SKM-1 treated with dmso at 0.1 percent for 144 hours (cell line): ENCODE measurements around the gene HEPHL1.

ENCODE experiments used
- DNase-seq: peaks from one replicate; lab custom pipeline; 2025; ENCODE audit not compliant: unreplicated experiment; lab: John Stamatoyannopoulos, UW

HEPHL1 gene

DNA sequence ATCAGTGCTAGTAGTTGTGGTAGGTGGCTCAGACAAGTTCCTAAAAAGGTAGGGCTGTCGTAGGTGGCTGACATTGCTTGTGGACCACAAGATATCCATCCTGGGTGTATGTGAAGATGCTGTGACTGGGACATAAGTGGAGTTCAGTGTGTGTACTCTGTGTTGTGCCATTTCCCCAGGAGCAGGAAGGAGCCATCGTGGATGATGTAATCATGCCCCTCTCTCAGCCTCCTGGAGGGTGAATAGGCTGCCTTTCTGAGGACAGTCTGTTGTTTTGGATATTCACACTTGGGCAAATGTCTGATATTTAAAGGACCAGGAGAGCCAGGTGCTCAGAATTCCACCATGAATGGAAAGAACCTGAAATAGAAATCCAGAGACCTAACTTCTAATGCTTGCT, 2.7 kb downstream of the HEPHL1 start:
- DNase-seq: no peak

GRCh38 chr11:94024547-94024946, 3.4 kb downstream of the HEPHL1 start:
- DNase-seq: no peak

GRCh38 chr11:94025690-94026394, 4.7 kb downstream of the HEPHL1 start:
- DNase-seq: no peak

DNA sequence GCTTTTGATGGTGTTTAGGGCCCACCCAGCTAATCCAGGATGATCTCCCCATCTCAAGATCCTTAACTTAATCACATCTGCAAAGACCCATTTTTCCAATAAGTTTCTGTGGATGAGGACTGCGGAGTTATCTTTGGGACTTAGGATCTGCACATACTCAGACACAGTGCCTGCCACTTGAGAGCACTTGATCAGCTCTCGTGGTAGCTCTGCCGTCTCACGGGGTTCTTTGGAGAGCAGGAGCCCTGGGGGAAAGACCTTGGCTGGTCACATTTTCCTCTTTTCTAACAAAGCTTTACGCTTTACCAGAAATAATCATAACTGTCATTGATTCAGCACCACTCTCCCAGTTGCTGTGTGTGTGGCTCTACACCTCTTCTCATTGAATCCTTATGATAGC, 6.1 kb downstream of the HEPHL1 start:
- DNase-seq: no peak

DNA sequence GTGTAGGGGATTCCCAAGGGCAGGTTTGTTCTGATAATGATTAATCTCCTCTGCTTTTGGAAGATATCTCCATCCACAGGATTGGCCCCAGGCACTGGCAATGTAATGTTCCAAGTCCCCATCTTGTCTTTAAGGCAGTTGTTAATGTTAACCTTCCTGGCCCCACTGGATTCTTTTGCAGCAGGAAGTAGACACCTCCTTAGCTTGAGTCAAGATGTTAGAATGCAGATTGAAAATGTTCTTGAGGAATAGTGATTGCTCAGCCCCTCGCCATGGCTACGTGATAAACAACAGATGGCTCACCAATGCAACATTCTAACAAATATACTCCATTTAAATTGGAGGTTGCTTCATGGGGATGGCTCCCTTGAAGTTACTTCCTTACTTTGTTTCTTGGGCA, 7.3 kb downstream of the HEPHL1 start:
- DNase-seq: no peak

GRCh38 chr11:94030059-94030458, 8.9 kb downstream of the HEPHL1 start:
- no peak for DNase-seq

- DNase-seq: no peak
Measured at GRCh38 chr11:94031625-94032024, 10.5 kb downstream of the HEPHL1 start.

DNA sequence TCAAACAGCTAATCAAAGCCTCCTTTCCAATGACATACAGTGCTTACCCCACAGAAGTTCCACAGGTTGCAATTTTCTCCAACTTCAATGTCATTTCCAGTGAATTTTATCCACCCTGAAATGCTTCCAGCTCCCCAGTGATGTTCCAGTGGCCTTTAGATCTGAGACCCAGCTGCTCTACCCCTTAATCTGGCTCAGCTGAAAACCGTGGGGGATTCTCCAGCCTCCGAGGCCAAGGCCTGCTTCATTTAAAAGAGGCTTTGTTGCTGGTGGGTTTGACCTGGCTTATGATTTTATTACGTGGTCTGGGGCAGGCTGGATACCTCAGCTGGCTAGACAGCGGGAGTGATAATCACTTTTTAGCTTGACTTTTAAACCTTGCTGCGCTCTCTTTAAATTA, 10.9 kb downstream of the HEPHL1 start:
- DNase-seq: no peak

- DNase-seq: no peak
Measured at GRCh38 chr11:94032725-94033124, 11.6 kb downstream of the HEPHL1 start.

DNA sequence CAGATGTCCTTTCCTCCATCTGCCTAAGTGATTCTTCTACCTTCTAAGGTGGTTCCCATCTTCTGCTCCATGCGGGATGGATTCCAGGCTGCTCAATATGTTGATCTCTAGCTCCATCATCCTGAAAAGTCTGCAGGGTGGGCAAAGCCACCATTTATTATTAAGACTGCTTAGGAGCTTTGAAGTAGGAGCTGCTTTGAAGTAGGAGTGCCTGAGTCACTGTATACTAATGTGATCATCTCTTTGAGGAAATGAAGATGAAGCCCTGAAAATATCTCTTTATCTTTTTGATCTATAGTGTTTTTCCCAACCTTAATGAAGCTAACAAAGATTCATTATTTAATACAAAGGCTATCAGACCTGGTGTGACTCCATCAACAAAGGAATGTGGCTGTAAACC, 13.1 kb downstream of the HEPHL1 start:
- no peak for DNase-seq

DNA sequence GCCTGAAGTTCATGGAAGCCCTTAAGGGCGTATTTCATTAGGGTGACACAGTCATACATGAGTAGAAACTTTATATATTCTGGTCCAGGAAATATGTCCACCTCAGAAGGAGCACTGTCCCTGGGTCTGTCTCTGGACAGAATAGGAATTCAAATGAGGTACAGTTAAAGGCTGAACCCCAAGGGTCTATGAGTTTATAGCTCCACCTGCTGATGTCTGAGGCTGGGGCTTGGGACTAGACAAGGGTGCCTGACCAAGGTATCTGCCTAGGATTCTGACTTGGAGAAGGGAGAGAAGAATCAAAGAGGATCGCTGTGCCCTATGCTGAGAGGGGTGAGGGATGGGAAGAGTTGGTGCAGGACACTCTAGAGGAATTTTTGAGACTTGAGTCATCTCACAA, 14.9 kb downstream of the HEPHL1 start:
- DNase-seq: no peak

DNA sequence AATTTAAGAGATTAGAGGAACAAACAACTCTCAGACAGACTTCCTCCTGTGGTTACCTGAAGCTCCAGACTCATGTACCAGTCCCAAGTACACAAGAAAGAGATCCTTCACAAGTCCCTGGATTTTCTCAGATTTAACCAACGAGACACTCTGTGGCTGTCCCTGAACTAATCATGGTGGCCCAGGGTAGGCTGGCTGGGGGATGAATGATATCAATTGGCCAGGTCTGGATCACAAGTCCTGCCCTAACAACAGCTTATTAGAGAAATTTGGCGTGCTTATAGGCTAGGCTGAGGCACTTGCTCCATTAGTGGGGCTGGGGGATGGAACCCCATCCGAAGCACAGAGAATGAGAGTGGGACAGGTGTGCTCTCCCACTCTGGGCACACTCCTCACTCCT, 22.1 kb downstream of the HEPHL1 start:
- DNase-seq: no peak

- no peak for DNase-seq
Measured at GRCh38 chr11:94046796-94047195, 25.6 kb downstream of the HEPHL1 start.

- DNase-seq: no peak
Measured at GRCh38 chr11:94048032-94048709, 27.0 kb downstream of the HEPHL1 start.

DNA sequence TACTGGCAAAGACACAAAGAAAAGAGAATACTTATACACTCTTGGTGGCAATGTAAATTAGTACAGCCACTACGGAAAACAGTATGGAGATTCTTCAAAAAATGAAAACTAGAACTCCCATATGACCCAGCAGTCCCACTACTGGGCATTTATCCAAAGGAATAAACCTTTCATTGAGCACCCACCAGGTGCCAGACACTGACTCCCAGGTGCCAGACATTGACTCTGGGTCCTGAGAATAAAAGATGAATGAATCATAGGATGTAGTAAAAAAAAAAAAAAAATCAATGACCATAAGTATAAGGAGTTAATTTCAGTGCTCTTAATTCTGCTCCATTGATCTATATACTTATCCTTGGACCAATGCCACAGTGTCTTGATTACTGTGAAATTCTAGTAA, 28.2 kb downstream of the HEPHL1 start:
- DNase-seq: no peak

DNA sequence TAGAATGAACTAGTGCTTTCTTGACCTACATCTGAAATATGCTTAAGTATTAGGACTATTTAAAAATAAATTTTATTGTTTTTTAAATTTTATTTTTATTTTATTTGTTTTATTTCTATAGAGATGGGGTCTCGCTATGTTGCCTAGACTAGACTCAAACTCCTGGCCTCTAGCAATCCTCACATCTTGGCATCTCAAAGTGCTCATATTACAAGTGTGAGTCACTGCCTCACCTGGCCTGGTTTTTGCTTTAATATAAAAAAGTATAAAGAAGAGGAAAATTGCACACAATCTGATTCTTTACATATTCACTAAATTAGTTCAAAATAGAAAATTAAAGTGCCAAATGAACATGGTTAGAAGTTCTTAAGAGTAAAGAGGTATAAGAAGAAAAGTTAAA, 37.5 kb downstream of the HEPHL1 start:
- DNase-seq: no peak

- no peak for DNase-seq
Measured at GRCh38 chr11:94059065-94059464, 37.9 kb downstream of the HEPHL1 start.

GRCh38 chr11:94060401-94060800, 39.2 kb downstream of the HEPHL1 start:
- no peak for DNase-seq

DNA sequence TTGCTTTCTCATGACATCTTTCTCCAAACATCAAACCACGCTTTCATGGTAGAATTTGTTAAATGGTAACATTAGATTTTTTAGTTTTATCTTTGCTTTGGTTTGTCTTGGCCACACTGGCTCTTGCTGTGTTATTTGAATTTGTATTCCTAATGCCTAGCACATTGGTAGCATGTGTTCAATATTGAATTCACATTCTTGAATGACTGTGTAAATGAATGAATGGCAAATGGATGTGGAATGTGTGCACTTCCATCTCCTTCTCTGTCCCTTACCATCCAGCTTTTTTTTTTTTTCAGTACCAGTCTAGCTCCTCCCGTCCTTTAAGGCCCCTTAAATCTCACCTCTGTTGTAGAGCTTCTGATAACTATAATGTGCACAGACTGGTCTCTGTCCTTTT, 41.2 kb downstream of the HEPHL1 start:
- no peak for DNase-seq

DNA sequence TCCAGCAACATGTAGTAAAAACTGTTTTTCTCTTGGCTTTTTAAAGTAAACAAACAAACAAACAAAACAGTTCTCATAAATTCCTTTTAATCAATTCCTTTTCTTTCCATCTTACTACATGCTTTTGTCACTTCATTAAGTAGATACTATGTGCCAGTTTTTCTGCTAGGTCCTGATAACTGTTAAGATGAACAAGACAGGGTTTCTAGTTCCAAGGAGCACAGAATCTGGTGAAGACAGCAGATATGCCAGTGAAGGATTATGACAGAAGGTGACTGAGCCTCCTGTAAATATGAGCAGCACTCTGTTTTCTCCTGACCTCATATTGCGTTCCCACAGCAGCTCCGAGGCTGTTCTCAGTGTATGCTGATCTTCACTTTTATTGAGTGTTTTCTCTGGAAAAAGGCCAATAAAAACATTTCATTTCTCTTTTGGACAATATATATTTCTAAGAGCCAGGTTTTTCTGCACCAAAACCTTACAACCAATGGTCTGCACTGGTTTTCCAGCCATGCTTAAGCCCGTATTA, 45.8 kb downstream of the HEPHL1 start:
- no peak for DNase-seq

DNA sequence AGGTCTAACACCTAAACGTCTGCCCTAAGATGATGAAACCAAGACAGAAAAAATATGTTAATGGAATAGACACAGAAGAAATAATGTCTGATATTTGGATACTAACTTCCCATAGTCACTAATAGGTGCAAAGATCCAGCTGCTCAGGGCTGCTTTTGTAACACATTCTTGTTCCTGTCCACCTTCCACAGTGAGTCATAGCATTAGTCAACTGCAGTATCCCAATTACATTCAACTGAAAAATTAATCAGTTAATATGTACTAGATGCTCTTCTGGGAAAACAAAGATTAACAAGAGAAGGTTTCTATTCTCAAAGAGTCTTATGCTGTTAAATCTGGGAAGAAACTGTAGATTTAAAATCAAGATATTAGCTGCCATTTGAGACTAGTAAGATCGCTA, 47.6 kb downstream of the HEPHL1 start:
- DNase-seq: no peak

DNA sequence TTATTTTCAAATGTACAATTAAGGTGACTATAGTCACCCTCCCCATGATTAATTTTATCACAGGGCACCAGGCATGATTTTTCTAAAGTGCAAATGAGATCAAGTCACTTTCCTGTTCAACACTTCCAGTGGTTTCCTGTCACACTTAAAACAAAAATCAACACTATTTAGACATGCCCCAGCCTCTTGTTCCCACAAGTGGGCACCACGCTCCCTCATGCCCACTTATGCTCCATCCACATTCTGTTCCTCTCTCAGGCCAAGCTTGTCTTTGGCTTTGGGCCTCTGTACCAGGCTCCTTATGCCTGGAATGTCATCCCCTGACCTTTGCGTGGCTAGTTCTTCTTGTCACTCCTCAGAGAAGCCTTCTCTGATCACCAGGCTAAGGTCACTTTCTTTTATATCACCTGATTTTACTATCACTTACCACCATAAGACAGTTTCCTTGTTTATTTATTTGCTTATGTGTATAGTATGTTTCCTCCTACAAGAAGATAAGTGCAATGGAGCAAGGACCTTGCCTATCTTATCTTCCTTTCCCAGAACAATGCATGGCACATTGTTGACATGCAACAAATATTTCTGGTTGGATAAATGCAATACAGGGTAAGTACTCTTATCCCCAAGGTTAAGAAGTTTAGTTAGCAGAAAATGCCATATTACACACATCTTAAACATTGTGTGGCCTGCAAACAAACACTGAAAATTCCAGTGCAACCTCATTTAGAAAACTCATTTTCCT, 56.6 kb downstream of the HEPHL1 start:
- no peak for DNase-seq
